ENCODE measurements around the gene KCNIP3.

KCNIP3 gene

GRCh38 chr2:95295376-95295775, 1.8 kb upstream of the KCNIP3 start:
- Histone ChIP-seq H3K36me3 (ENCODE audit: control insufficient read depth in 2 of 2, insufficient read depth in 1 of 2, low read length in 2 of 2) (no peaks in the 10 kb centered on the region), H3K27ac (ENCODE audit: extremely low read depth, low read depth, low read length) (no peak overlapping the region), H3K9me3 (ENCODE audit: control insufficient read depth, insufficient read depth, low read depth, low read length) (no peaks in the 10 kb centered on the region; the same call in 1 of the 2 replicates), H3K4me3 (ENCODE audit: low read depth, low read length) (no peak overlapping the region), H3K4me1 (ENCODE audit: control insufficient read depth, insufficient read depth, low read length) (no peaks in the 10 kb centered on the region)
- no peak for TF ChIP-seq ZNF157 (tag by site-specific recombination; IDR thresholded peaks at IDR 0.05)
- TF ChIP-seq REPIN1 (tag by site-specific recombination; IDR thresholded peaks at IDR 0.05; ENCODE audit: low read depth) = no peak
- no peak for TF ChIP-seq ZBTB1 (tag by site-specific recombination; IDR thresholded peaks at IDR 0.05)
- no peak for TF ChIP-seq YY2 (tag by site-specific recombination; IDR thresholded peaks at IDR 0.05)
- no peak for TF ChIP-seq OVOL3 (tag by site-specific recombination; IDR thresholded peaks at IDR 0.05)
- ChIA-PET POLR2A (no interaction called here), CTCF (no interaction called here)

- CTCF ChIA-PET = no interaction called here
- no peaks in the 10 kb centered on the region for H3K4me1 ChIP-seq (ENCODE audit: control insufficient read depth, insufficient read depth, low read length)
- POLR2A ChIA-PET = no interaction called here
- TF ChIP-seq TSHZ1 (tag by site-specific recombination; IDR thresholded peaks at IDR 0.05; ENCODE audit: borderline replicate concordance) (no peak), ZNF837 (tag by site-specific recombination; IDR thresholded peaks at IDR 0.05) (no peak), ZNF792 (tag by site-specific recombination; IDR thresholded peaks at IDR 0.05) (no peak), ZNF157 (tag by site-specific recombination; IDR thresholded peaks at IDR 0.05) (no peak), ZNF423 (tag by site-specific recombination; IDR thresholded peaks at IDR 0.05) (no peak), ZNF600 (tag by site-specific recombination; IDR thresholded peaks at IDR 0.05) (no peak), ZNF561 (tag by site-specific recombination; IDR thresholded peaks at IDR 0.05; ENCODE audit: borderline replicate concordance) (no peak), ZNF529 (tag by site-specific recombination; IDR thresholded peaks at IDR 0.05; ENCODE audit: insufficient replicate concordance) (no peak), GLIS2 (tag by site-specific recombination; IDR thresholded peaks at IDR 0.05) (no peak), PRDM2 (tag by site-specific recombination; IDR thresholded peaks at IDR 0.05; ENCODE audit: borderline replicate concordance) (no peak), ZNF184 (tag by site-specific recombination; IDR thresholded peaks at IDR 0.05) (no peak), ZNF2 (tag by site-specific recombination; IDR thresholded peaks at IDR 0.05) (no peak), ZBTB17 (tag by site-specific recombination; IDR thresholded peaks at IDR 0.05) (no peak), ZNF768 (tag by site-specific recombination; IDR thresholded peaks at IDR 0.05) (no peak), ZFP69B (tag by site-specific recombination; IDR thresholded peaks at IDR 0.05) (no peak), ZNF518A (tag by site-specific recombination; conservative IDR thresholded peaks at IDR 0.05; ENCODE audit: low read depth) (no peak), SETDB1 (IDR thresholded peaks at IDR 0.05; ENCODE audit: insufficient read length, low read length) (no peak), HOXD13 (CRISPR knock-in tag; IDR thresholded peaks at IDR 0.05; ENCODE audit: borderline replicate concordance) (no peak)
- H3K36me3 ChIP-seq (ENCODE audit: control insufficient read depth in 2 of 2, insufficient read depth in 1 of 2, low read length in 2 of 2) = no peaks in the 10 kb centered on the region
- H3K27ac ChIP-seq (ENCODE audit: extremely low read depth, low read depth, low read length) = no peak overlapping the region
- H3K9me3 ChIP-seq (ENCODE audit: control insufficient read depth, insufficient read depth, low read depth, low read length) = no peaks in the 10 kb centered on the region; the same call in 1 of the 2 replicates
- H3K4me3 ChIP-seq (ENCODE audit: low read depth, low read length) = no peak overlapping the region
Observed at GRCh38 chr2:95296011-95296410, 1.1 kb upstream of the KCNIP3 start.
